ENCODE measurements around the gene ECHDC1.

ECHDC1 gene

GRCh38 chr6:127282184-127282583, 61.2 kb downstream of the ECHDC1 start:
- no peak for DNase-seq

GRCh38 chr6:127279815-127280214, 63.6 kb downstream of the ECHDC1 start:
- peak; percentile 30 for DNase-seq

GRCh38 chr6:127277878-127278843, 65.2 kb downstream of the ECHDC1 start:
- peak; percentile 3 for DNase-seq

- DNase-seq, result no peak
These were observed 67.1 kb downstream of the ECHDC1 start for GRCh38 chr6:127276331-127276730.

GRCh38 chr6:127273499-127273898, 69.9 kb downstream of the ECHDC1 start:
- no peak for DNase-seq

- peak; percentile 26 for DNase-seq
These were observed 70.8 kb downstream of the ECHDC1 start for GRCh38 chr6:127272576-127272975.

GRCh38 chr6:127267646-127268625, 75.5 kb downstream of the ECHDC1 start:
- DNase-seq, result no peak

- DNase-seq, result peak; percentile 34
These were observed 76.3 kb downstream of the ECHDC1 start for GRCh38 chr6:127266892-127267645.

GRCh38 chr6:127266178-127266891, 77.1 kb downstream of the ECHDC1 start, which contains the start of gene RNF146:
Gene RNF146, plus strand, starts transcription at chr6:127266864. Its CDS starts 13,475 bp downstream, at chr6:127280339.
- peak; percentile 87 for DNase-seq

- DNase-seq, result no peak
These were observed 79.9 kb downstream of the ECHDC1 start for GRCh38 chr6:127263481-127263880.

- DNase-seq, result no peak
These were observed 80.5 kb downstream of the ECHDC1 start for GRCh38 chr6:127262896-127263295.

GRCh38 chr6:127255286-127255685, 88.1 kb downstream of the ECHDC1 start:
- no peak for DNase-seq

GRCh38 chr6:127249621-127250020, 93.8 kb downstream of the ECHDC1 start:
- DNase-seq, result no peak

- no peak for DNase-seq
These were observed 96.0 kb downstream of the ECHDC1 start for GRCh38 chr6:127247114-127248096.

GRCh38 chr6:127243501-127243900, 99.9 kb downstream of the ECHDC1 start:
- no peak for DNase-seq

All from MV-4-11 (cell line).